Colon (tissue), 2 donors: ENCODE data around the gene NOVA2.

Source experiments
- FAIRE-seq: peaks from 2 replicates; lab custom pipeline; 2012; peaks lifted over from hg19 to GRCh38; lab: Jason Lieb, UNC
- donor health status: control.
- donor health status: control.

NOVA2 gene

DNA sequence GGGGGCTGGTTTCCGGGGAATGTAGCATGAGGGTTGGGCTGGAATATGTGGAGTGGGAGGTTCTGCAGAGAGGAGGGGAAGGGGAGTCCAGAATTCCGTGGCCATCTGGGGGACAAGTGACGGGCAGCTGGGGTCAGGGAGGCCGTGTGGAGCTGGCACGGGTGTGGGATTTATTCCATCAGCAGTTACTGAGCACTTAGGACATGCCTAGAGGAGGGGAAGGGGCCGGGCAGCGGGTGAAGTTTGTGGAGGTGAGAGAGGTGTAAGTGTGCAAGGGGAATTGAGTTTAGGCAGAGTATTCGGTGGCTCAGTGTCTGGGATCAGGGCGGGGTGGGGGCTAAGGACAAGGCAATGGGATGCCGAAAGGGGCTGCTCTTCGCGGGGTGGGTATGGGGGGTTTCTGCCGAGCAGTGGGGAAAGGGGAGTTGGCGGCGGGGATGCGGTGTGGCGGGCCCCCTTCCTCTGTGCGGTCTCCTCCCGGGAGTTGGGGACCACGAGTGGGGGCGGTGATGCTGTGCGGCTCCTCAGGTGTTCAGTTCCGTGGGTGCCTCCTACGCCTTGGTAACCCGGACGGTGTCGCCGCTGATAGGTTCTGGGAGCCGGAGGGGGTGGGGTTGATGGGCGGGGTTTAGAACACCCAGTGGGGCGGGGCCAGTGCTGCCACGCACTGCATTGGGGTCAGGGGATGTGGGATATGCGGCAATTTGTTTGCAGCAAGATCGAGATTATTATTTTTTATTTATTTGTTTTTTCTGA lies 27.0 kb upstream of the NOVA2 start:
- FAIRE-seq: no peak

DNA sequence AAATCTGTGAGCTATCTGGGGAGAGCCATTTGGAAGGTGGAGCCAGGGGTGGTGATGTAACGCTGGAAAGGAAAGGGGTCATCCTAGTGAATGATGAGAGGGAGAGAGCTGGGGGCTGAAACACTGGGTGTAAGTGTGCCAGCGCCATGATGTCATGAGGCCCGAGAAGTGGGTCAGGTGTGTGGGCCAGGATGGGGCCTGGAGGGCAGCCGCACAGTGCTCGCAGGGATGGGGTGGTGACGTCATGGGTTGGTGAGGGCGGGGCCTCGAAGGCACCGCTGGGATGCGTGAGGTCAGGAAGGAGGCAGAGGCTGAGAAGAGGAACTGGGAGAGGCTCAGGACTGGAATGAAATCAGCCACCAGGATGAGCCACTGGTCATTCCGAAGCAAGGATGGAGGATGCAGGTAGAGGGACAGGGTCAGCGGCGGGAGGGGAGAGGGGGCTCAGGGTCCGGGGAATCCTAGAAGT lies 26.0 kb upstream of the NOVA2 start:
- no peak for FAIRE-seq

DNA sequence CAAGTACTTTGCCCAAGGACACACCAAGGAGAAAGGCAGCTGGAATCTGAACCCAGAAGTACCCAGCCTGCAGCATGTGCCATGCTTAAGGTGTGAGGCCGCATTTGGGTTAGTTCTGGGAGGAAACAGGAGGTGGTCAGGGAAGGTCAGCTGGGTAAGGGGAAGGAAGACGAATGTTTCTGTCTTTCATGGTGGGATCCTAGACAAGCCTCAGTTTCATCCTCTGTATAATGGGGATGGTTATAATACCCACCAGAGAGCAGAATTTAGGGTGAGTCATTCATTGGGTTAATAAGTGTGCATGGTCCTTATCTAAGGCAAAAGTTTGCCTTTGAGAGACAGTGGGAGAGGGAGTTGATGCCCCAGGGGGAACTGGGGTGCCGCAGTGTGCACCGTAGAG lies 25.2 kb upstream of the NOVA2 start:
- no peak for FAIRE-seq

DNA sequence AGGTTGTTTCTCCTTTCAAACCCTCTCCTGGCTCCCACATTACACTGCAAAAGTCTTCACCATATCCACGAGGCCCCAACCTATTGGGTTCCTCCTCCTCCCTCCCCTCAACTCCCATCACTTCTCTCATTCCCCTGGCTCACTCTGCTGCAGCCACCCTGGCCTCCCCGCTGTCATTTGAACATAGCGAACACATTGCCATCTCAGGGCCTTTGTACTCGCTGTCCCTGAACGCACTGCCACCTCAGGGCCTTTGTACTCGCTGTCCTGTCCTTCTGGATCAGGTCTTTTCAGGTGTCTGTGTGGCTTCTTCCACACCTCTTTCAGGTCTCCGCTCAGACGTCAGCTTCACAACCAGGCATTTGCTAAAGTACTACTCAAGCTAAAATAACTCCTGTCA lies 23.3 kb upstream of the NOVA2 start:
- no peak for FAIRE-seq

DNA sequence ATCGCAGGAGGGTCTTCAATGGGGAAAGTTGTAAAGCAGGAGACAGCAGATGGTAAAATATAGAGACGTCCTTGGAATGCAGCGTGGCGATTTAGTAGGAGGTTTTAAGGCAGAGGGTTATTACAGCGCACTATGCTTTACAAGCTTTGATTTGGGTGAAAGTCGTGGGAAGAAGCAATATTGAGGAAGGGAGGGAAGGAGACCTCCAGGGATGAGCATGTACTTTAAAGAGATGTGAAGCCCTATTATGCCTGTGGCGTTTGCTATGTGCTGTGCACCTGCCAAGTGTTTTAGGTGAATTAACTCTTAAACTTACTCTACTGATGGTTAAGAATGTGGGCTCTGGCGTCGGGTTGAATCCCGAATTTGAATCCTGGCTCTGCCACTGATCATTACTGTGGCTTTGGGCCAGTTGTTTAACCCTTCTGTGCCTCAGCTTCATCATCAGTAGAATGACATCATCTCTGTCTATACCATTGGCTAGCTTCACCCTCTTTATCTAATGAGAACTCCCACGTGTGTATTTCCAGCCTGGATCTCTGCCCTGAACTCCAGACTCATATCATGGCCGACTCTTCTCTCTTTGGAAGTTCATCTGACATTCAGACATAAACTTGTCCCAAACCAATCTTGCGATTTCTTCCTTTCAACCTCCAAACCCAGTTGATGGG lies 22.2 kb upstream of the NOVA2 start:
- no peak for FAIRE-seq

DNA sequence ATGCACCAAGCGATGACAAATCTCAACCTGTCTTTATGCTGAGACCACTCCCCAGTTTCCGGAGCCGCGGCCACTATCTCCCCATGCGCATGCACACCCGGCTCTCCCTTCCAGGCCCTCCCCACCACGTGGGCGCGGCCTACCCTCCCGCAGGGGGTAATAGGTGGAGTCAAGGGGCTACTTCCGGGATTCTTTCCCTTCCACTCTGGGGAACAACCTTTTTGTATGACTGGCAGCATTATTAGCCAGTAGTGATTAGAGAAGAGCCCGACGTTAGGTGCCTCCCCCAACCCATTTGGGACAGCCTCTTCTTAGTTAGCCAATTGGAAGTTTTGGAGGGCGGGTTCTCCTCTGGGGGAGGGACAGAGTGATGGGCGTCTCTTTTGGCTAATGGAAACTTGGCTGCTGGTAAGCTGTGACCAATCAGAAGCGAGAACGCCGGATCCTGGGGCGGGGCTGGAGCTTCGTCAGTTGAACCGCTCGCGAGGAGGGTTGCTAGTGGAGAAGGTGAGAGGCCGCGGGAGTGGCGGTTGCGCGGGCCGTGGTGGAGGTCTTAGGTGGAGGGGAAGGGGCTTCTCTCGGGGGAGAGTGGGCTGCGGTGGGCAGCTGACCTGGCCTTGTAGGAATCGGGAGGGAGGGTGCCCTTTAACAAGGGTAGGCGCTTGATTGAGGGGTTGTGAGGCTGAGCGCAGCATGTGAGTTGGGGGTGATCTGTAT lies 21.5 kb upstream of the NOVA2 start, which contains the start of gene CCDC61:
Gene CCDC61, plus strand, starts transcription at position 470 of the 717 bp plus-strand sequence. CDS start 7,552 bp downstream, outside the sequence.
- FAIRE-seq: peak; percentile 98

DNA sequence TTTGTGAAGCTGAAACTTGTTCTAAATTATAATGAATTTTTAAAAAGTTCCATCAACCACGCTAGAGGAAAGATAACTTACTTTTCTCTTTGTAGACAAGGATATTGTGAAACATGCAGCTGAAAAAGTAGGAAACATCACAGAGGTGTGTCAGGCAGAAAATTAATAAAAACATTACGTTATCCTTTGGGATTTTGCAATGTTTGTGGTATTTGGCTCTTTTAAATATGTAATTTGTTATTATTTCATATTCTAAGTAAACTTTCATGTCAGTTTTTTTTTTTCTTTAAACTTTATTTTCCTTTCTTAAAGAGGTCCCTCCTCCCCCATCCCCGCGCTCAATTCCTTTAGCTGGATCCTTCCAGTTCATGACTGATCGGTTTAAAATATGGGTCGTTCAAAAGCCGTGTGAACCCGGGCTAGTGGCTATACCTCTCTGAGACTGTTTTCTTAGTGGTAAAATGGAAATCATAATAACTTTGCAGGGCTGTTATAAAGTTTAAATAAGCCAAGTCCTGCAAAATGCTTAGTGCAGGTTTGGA lies 20.9 kb upstream of the NOVA2 start:
- no peak for FAIRE-seq

DNA sequence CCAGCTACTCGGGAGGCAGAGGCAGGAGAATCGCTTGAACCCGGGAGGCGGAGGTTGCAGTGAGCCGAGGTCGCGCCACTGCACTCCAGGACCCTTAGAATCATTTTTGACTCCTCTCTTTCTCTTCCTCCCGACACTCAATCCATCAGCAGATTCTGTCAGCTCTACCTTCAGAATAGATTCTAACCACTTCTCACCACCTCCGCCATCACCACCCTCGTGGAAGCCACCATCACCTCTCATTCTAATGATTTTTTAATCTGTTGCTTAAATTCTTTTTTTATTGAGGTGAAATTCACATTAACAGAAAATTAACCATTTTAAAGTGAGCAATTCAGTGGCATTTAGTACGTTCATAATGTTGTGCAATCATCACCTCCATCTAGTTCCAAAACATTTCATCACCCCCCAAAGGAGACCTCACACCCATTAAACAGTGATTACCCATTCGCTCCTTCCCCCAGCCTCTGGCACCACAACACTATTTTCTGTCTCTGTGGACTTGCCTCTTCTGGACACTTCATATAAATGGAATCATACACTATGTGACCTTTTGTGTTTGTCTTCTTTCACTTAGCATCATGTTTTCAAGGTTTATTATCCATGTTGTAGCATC lies 16.6 kb upstream of the NOVA2 start:
- FAIRE-seq: no peak

DNA sequence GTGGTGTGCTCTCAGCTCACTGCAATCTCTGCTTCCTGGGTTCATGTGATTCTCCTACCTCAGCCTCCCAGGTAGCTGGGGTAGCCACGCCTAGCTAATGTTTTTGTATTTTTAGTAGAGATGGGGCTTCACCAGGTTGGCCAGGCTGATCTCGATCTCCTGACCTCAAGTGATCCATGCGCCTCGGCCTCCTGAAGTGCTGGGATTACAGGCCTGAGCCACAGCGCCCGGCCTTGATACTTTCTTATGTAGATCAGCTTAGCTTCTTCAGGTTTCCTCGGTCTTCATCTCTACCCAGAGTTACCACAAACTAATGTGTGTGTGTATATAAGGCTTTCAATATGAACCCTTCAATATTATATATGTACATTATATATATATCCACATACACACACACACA lies 11.7 kb upstream of the NOVA2 start:
- no peak for FAIRE-seq

DNA sequence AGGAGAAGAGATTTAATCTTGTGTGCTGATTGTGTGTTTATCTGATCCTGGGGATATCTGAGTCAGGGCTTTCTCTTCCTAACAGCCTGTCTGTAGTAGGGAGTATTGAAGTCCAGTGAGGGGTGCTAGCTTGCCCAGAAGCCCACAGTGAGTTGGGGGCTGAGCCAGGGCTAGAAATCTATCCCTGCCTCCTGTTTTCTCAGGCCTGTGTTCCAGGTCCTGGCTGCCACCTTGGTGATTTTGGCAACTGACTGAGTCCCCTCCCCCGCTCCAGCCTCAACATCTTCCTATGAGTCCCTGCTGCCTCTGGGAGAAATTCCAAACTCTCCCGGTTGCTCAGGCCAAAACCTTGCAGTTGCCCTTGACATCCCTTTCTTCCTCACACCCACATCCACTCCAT lies 7.7 kb upstream of the NOVA2 start:
- no peak for FAIRE-seq

DNA sequence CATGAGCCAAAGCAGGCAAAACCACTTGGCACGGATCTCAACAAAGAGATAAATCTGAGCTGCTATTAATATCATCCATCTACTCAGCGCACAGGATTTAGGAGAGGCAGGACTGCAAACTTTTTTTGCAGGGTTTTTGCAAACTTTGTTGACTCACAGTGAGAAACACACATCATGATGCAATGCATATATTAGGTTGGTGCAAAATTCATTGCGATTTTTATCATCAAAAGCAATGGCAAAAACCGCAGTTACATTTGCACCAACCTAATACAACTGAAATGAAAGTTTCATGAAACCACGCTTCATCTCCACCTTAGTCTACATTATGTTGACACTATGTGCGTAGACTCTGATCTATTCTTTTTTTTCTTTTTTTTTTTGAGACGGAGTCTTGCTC lies 4.5 kb upstream of the NOVA2 start:
- no peak for FAIRE-seq

DNA sequence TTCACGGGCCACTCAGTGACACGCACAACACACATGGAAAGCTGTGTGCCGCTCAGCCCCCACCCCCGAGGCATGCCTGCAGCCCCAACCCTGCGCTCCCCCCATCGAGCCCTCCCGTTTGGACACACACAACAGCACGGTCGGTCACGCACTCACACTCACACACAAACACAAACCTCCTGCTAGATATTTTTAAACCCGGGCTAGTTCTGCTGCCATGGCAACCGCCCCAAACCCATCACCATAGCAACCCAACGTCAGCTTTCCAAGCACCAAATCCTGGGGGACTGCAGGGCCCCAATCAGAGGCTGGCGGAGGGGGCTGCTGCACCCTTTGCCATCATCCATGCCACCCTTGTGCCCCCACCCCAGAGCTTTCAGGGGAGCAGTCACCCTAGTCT lies 2.5 kb upstream of the NOVA2 start:
- no peak for FAIRE-seq

DNA sequence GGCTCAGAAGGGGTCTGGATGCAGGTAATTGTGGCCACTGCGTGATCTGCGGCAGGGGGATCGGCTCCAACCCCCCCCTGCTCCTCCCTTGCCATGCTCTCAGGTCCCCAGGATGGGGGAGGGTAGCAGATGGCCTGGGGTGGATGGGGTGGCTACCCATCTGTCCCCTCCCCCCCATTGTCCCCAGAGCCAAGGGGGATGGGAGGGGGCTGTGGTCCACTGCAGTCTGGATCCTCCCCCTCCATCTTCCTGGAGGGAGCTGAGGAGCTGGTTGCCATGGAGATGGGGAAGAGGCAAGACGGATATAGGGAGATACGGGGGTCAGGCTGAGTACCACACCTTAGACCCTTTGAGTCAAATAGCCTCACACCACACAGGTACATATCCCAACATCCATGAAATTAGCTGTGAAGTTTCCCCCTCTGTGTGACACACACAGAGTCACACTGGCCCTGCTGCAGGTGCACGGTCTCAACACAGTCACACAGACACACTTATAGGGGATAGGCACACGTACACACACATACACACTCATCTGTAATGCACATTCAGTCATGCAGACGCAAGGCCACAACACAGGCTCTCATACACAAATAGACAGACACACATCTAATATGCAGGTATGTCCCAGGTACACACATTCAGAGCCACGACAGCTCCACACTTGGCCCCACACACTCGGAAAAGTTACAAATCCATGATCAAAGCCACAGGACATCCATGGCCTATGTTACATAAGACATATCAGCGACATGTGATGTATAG lies 1.8 kb upstream of the NOVA2 start:
- no peak for FAIRE-seq

DNA sequence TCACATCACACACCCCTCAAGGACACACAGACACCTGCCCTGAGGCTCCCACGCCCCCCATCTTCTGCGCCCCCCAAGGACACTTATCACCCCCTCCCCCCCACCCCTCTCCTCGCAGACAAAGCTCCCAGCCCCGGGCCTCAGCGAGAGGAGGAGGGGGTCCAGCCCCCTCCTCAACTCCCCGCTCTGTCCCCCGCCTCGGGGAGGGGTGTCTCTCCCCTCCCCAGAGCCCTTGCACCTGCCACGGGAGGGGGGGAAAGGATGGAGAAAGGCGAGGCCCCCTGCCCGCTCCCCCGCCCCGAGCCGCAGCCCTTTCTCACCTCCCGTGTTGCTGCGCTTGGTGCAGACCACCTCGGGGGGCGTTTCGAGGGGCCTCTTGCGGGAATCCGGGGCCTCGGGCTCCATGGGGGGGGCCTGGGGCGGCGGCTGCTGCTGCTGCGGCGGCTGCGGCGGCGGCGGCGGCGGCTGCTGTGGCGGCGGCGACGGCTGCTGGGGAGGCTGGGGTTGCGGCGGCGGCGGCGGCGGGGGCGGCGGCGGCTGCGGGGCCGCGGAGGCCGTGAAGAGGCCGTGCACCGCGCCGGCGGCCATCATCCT lies 621 bp downstream of the NOVA2 start:
- FAIRE-seq: no peak

DNA sequence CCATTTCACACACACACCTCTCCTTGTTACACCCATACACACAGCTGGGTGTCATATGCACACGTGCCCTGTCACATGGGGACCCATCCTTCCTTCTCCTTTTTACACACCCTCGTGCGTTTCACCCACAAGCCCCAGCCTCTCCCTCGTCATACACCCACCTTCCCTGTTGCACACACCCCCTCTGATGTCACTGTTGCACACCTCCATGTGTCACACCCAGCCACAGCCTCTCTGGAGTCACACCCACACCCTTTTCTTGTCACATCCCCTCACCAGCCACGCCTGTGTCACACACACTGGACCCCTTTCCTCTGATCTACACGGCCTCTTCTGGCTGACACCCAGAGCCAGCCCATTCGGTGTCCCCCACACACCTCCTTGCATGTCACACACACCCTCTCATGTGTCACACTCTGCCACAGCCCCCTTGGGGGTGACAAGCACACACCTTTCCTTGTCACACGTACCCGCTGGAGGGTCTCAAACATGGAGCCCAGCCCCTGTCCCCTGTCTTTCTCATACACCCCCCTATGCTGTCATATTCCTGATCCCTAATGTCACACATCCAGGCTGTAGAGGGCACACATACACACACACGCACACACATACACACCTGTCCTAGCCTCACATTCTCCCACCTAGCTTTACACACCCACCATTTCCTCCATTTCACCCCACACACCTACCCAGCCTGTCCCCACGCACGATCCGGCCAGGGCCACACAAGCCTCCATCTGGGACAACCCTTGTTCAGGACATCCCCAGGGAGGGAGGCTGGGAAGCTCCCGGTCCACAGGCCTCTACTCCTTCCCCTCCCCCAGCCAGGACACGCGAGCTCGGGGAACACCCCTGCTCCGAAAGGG lies 1.4 kb downstream of the NOVA2 start:
- no peak for FAIRE-seq

DNA sequence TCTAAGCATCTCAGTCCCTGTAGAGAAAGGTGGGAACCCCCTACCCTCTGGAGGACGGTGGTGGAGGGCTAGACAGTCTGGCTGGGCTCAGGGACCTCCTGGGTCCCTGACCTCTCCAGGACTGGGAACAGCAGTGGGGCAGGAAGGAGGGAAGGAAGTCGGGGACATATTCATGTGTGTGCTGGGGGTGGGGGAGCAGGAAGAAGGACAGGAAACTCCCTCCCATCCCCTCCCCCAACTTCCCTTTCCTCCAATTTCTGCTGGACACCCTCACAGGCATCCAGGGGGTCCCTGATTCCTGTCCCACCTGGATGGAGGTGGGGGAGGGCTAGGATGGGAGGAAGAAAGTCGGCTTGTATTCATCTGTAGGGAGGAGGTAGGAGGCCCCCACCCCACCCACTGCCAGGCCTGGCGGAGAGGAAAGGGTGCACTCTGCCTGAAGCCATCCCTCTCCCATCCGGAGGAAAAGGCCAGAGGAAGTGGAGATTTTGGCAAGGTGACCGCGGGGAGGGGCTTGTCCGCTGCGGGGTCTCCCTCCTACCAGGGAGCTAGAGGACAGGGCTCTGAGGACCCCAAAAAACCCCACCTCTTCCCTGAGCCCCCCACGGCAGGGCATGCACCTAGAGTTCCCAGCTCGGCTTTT lies 2.3 kb downstream of the NOVA2 start:
- no peak for FAIRE-seq

DNA sequence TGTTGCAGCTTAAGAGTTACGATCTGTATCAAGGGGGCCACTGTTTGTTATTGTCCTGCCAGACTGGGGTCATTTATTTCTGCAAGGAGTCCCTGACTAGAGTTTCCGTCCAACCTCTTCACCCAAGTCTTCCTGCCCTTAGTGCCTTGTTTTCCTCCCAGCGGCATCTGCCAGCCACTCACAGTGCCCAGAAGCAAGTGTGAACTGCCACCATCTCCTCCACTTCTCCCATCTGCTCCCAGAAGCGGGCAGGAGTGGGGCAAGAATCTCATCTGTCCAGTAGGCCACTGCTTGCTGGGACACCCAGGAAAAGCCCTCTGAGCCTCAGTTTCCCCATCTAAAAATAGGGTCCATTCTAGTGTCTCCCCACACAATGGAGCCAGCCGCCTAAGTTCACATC lies 4.0 kb downstream of the NOVA2 start:
- no peak for FAIRE-seq

DNA sequence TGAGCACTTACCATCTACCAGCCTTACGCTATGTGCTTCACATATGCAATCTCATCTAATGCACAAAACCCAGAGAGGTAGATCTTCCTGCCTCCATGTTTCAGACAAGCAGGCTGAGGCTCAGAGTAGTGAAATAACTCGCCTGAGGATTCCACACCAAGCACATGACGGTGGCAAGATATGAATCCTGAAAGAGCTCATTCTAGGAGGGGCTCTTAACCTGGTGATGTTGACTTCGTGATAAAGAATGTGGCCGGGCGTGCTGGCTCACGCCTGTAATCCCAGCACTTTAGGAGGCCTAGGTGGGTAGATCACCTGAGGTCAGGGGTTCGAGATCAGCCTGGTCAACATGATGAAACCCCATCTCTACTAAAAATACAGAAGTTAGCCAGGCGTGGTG lies 5.0 kb downstream of the NOVA2 start:
- no peak for FAIRE-seq

DNA sequence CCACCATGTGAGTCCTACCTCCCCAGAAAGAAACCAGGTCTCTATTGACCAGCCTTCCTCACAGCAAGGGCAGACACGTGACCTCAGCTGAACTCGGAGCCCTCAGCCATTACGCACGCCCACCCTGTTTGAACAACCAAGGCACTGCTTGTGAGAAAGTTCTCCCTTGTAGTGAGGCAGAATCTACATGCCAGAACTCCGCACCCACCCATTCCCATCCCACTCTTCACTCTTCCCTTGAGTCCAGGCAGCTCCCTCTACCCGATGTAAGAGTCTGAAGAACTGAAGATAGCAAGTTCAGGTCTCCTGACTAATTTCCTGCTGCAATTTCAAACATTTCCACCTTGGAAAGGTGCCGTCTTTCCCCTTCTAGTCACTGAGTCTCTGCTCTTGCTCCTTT lies 6.4 kb downstream of the NOVA2 start:
- FAIRE-seq: no peak

DNA sequence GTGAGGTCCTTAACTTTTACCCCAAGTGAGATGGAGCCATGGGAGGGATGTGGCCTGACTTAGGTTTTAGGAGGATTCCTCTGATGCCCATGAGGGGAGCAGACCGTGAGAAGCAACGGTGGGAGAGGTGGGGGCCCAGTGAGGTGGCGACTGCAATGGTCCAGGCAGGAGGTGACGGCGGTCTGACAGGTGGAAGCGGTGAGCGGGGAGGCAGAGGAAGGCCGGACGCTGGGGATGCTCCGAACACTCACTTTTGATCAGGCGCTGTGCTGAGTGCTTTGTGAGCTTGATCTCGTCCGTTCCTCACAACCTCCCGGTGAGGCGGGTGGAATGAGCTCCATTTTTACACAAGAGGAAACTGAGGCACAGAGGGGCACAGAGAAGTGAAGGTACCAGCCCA lies 11.6 kb downstream of the NOVA2 start:
- FAIRE-seq: no peak
